Stimulated activated naive B cell treated with anti-CD40 and anti-IgM and Interleukin-4, amounts not matched to agents 10 μg/mL and 1 μg/mL and 100 μg/mL, for 72 hours (primary cell): ENCODE results near the gene NOTCH4.

Source experiments
- ATAC-seq, 2 donors: fragments of 150-1000 bp; cut with Tn5 transposase; replicated peaks; 2 replicates each; pipeline ENCODE4 v1.10.0; 2021; ENCODE audit warnings: moderate library complexity in 1 of 2
- DNase-seq: peaks from one replicate; pipeline ENCODE4 v3.0.0; 2021
- H3K27ac Mint-ChIP-seq: one replicate; pipeline ENCODE4 v1.8.0; 2022; ENCODE audit warnings: mild to moderate bottlenecking, mixed read lengths
- H3K27me3 Mint-ChIP-seq, 2 donors: one replicate each; pipeline ENCODE4 v1.8.0; 2022; ENCODE audit warnings: mixed read lengths in 2 of 2
- H3K36me3 Mint-ChIP-seq, 2 donors: one replicate each; pipeline ENCODE4 v1.8.0; 2022; ENCODE audit warnings: mixed read lengths in 2 of 2, mild to moderate bottlenecking in 1 of 2
- H3K4me1 Mint-ChIP-seq, 2 donors: one replicate each; pipeline ENCODE4 v1.8.0; 2022; ENCODE audit warnings: mixed read lengths in 2 of 2, mild to moderate bottlenecking in 1 of 2
- H3K4me3 Mint-ChIP-seq, 2 donors: one replicate each; pipeline ENCODE4 v1.8.0; 2022; ENCODE audit warnings: mild to moderate bottlenecking in 2 of 2, mixed read lengths in 2 of 2, moderate library complexity in 1 of 2
- H3K9me3 Mint-ChIP-seq, 2 donors: one replicate each; pipeline ENCODE4 v1.8.0; 2022; ENCODE audit warnings: mixed read lengths in 2 of 2, mild to moderate bottlenecking in 1 of 2

NOTCH4 gene

GRCh38 chr6:32163559-32164258, 60.2 kb downstream of the NOTCH4 start:
- Mint-ChIP-seq H3K27ac (no peak overlapping the region), H3K27me3 (no peaks in the 10 kb centered on the region), H3K4me3 (no peak overlapping the region), H3K9me3 (no peaks in the 10 kb centered on the region), H3K36me3 (peaks cover 22 to 38% of the 10 kb centered on the region in 2 donors), H3K4me1 (peaks cover 8 to 17% of the 10 kb centered on the region in 2 donors)
- DNase-seq (no peak), ATAC-seq (no peak)

- H3K27ac Mint-ChIP-seq: no peak overlapping the region
- no peak for ATAC-seq
- peaks cover 19 to 27% of the 10 kb centered on the region in 2 donors for H3K4me1 Mint-ChIP-seq
- peaks cover 3 to 15% of the 10 kb centered on the region in 2 donors for H3K27me3 Mint-ChIP-seq
- H3K4me3 Mint-ChIP-seq: no peak overlapping the region
- H3K36me3 Mint-ChIP-seq: peaks cover 14 to 30% of the 10 kb centered on the region in 2 donors
- H3K9me3 Mint-ChIP-seq: no peaks in the 10 kb centered on the region
- no peak for DNase-seq
These were observed 65.8 kb downstream of the NOTCH4 start for GRCh38 chr6:32158052-32158451.

- H3K4me1 Mint-ChIP-seq: peaks cover 26 to 29% of the 10 kb centered on the region in 2 donors
- H3K4me3 Mint-ChIP-seq: no peak overlapping the region
- ATAC-seq (no peak), DNase-seq (no peak)
- H3K27me3 Mint-ChIP-seq: peaks cover 14 to 26% of the 10 kb centered on the region in 2 donors
- H3K27ac Mint-ChIP-seq: no peak overlapping the region
- peaks cover 11 to 20% of the 10 kb centered on the region in 2 donors for H3K36me3 Mint-ChIP-seq
- H3K9me3 Mint-ChIP-seq: no peaks in the 10 kb centered on the region
These were observed 67.0 kb downstream of the NOTCH4 start for GRCh38 chr6:32156891-32157290.

- Mint-ChIP-seq H3K4me3 (peak overlapping the region; percentile 89 to 98), H3K27me3 (peaks cover 35 to 49% of the 10 kb centered on the region in 2 donors), H3K27ac (peak overlapping the region; percentile 94), H3K9me3 (no peaks in the 10 kb centered on the region), H3K4me1 (peaks cover 39% of the 10 kb centered on the region in 2 donors), H3K36me3 (peaks cover 11 to 20% of the 10 kb centered on the region in 2 donors)
- DNase-seq (peak; percentile 67), ATAC-seq (peak; percentile 87)
These were observed 69.2 kb downstream of the NOTCH4 start for GRCh38 chr6:32154514-32155161.

GRCh38 chr6:32153564-32154513, 70.0 kb downstream of the NOTCH4 start, which contains the start of gene PPT2:
Gene PPT2 (plus strand): TSS chr6:32154141. CDS start chr6:32154595, 454 bp downstream.
- H3K36me3 Mint-ChIP-seq: peaks cover 13 to 23% of the 10 kb centered on the region in 2 donors
- peaks cover 41 to 54% of the 10 kb centered on the region in 2 donors for H3K27me3 Mint-ChIP-seq
- peak within 1 kb of the TSS; percentile 94 for H3K27ac Mint-ChIP-seq
- peak within 1 kb of the TSS; percentile 89 to 98 for H3K4me3 Mint-ChIP-seq
- H3K9me3 Mint-ChIP-seq: no peaks in the 10 kb centered on the region
- DNase-seq (peak; percentile 66), ATAC-seq (peak; percentile 72 to 73)
- peaks cover 42 to 44% of the 10 kb centered on the region in 2 donors for H3K4me1 Mint-ChIP-seq

- ATAC-seq (no peak), DNase-seq (no peak)
- Mint-ChIP-seq H3K4me3 (peak overlapping the region; percentile 89 to 98), H3K36me3 (peaks cover 11 to 23% of the 10 kb centered on the region in 2 donors), H3K4me1 (peaks cover 51 to 52% of the 10 kb centered on the region in 2 donors), H3K27ac (peak overlapping the region; percentile 16), H3K9me3 (no peaks in the 10 kb centered on the region), H3K27me3 (peaks cover 50 to 63% of the 10 kb centered on the region in 2 donors)
These were observed 70.9 kb downstream of the NOTCH4 start for GRCh38 chr6:32152769-32153563.

GRCh38 chr6:32151863-32152768, 71.8 kb downstream of the NOTCH4 start, which contains the start of gene PRRT1:
Gene PRRT1 (minus strand): TSS chr6:32151939. CDS start chr6:32151827, 112 bp downstream.
- peaks cover 3 to 16% of the 10 kb centered on the region in 2 donors for H3K36me3 Mint-ChIP-seq
- peaks cover 52 to 53% of the 10 kb centered on the region in 2 donors for H3K4me1 Mint-ChIP-seq
- peak within 1 kb of the TSS; percentile 16 for H3K27ac Mint-ChIP-seq
- H3K27me3 Mint-ChIP-seq: peaks cover 57 to 71% of the 10 kb centered on the region in 2 donors
- no peaks in the 10 kb centered on the region for H3K9me3 Mint-ChIP-seq
- H3K4me3 Mint-ChIP-seq: no peak within 1 kb of the TSS
- ATAC-seq (no peak), DNase-seq (no peak)

GRCh38 chr6:32151181-32151862, 72.5 kb downstream of the NOTCH4 start:
- Mint-ChIP-seq H3K27me3 (peaks cover 65 to 78% of the 10 kb centered on the region in 2 donors), H3K36me3 (peaks cover 3 to 16% of the 10 kb centered on the region in 2 donors), H3K27ac (no peak overlapping the region), H3K9me3 (no peaks in the 10 kb centered on the region), H3K4me1 (peaks cover 52 to 53% of the 10 kb centered on the region in 2 donors), H3K4me3 (no peak overlapping the region)
- DNase-seq (no peak), ATAC-seq (no peak)

GRCh38 chr6:32149932-32150870, 73.7 kb downstream of the NOTCH4 start:
- no peak for DNase-seq
- ATAC-seq: no peak
- Mint-ChIP-seq H3K9me3 (no peaks in the 10 kb centered on the region), H3K36me3 (peaks cover 3 to 13% of the 10 kb centered on the region in 2 donors), H3K27ac (peak overlapping the region; percentile 6), H3K27me3 (peaks cover 69 to 85% of the 10 kb centered on the region in 2 donors), H3K4me3 (peak overlapping the region in 1 of 2 donors; percentile 20), H3K4me1 (peaks cover 47 to 48% of the 10 kb centered on the region in 2 donors)

- Mint-ChIP-seq H3K4me1 (peaks cover 39% of the 10 kb centered on the region in 2 donors), H3K27me3 (peaks cover 69 to 83% of the 10 kb centered on the region in 2 donors)
These were observed 74.6 kb downstream of the NOTCH4 start for GRCh38 chr6:32149092-32149755.

More at GRCh38 chr6:32149092-32149755, 74.6 kb downstream of the NOTCH4 start:
- peak overlapping the region; percentile 77 to 87 for H3K4me3 Mint-ChIP-seq
- H3K36me3 Mint-ChIP-seq: peaks cover 3 to 12% of the 10 kb centered on the region in 2 donors
- no peaks in the 10 kb centered on the region for H3K9me3 Mint-ChIP-seq
- ATAC-seq (peak in 1 of 2 donors; percentile 27), DNase-seq (no peak)
- H3K27ac Mint-ChIP-seq: no peak overlapping the region
